Measurements from ENCODE around the gene TPCN1.

DNA sequence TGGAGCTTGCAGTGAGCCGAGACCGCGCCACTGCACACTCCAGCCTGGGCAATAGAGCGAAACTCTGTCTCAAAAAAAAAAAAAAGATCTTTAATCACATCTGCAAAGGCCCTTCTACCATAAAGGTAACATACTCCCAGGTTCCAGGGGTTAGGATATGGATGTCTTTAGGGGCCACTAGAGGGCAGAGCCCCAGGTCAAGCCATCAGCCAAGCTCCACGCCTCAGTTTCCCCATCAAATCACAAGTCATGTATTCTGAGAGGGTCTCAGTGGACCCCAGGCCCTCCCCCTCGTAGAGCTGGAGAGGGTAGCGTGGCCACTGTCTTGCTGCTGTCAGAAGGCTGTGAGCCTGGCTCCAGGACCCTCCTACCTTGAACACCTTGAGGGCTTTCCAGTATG lies 94.9 kb downstream of the TPCN1 start:
- TF ChIP-seq, protein P1, sequence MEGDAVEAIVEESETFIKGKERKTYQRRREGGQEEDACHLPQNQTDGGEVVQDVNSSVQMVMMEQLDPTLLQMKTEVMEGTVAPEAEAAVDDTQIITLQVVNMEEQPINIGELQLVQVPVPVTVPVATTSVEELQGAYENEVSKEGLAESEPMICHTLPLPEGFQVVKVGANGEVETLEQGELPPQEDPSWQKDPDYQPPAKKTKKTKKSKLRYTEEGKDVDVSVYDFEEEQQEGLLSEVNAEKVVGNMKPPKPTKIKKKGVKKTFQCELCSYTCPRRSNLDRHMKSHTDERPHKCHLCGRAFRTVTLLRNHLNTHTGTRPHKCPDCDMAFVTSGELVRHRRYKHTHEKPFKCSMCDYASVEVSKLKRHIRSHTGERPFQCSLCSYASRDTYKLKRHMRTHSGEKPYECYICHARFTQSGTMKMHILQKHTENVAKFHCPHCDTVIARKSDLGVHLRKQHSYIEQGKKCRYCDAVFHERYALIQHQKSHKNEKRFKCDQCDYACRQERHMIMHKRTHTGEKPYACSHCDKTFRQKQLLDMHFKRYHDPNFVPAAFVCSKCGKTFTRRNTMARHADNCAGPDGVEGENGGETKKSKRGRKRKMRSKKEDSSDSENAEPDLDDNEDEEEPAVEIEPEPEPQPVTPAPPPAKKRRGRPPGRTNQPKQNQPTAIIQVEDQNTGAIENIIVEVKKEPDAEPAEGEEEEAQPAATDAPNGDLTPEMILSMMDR (IDR thresholded peaks at IDR 0.05), result no peak
- no peak for TF ChIP-seq POLR2A (IDR thresholded peaks at IDR 0.05)
